Neuron (in vitro differentiated cells): ENCODE data around the gene STK32B.

Experiments used
- H2AFZ ChIP-seq: one replicate; pipeline ENCODE4 v1.6.1; 2013; ENCODE audit warnings: low read depth, mild to moderate bottlenecking, inconsistent platforms, low read length, moderate library complexity
- H3K27me3 ChIP-seq: one replicate; pipeline ENCODE4 v1.6.1; 2013; ENCODE audit warnings: low read length; ENCODE audit not compliant: insufficient read depth
- H3K36me3 ChIP-seq: one replicate; pipeline ENCODE4 v1.6.1; 2013; ENCODE audit warnings: low read length; ENCODE audit not compliant: insufficient read depth
- H3K4me1 ChIP-seq: one replicate; pipeline ENCODE4 v1.6.1; 2013; ENCODE audit warnings: low read length; ENCODE audit not compliant: insufficient read depth
- H3K4me3 ChIP-seq: 2 replicates; pipeline ENCODE4 v1.5.1; 2013; ENCODE audit warnings: mild to moderate bottlenecking, low read length, moderate library complexity
- H3K9me3 ChIP-seq: one replicate; pipeline ENCODE4 v1.6.1; 2013; ENCODE audit warnings: low read length

Gene STK32B

GRCh38 chr4:5386921-5387320 is 335.6 kb downstream of the STK32B start:
- Histone ChIP-seq H3K4me1 (no peaks in the 10 kb centered on the region), H3K36me3 (no peaks in the 10 kb centered on the region), H3K9me3 (no peaks in the 10 kb centered on the region), H3K4me3 (no peak overlapping the region), H3K27me3 (peaks cover 4% of the 10 kb centered on the region), H2AFZ (no peak overlapping the region)

DNA sequence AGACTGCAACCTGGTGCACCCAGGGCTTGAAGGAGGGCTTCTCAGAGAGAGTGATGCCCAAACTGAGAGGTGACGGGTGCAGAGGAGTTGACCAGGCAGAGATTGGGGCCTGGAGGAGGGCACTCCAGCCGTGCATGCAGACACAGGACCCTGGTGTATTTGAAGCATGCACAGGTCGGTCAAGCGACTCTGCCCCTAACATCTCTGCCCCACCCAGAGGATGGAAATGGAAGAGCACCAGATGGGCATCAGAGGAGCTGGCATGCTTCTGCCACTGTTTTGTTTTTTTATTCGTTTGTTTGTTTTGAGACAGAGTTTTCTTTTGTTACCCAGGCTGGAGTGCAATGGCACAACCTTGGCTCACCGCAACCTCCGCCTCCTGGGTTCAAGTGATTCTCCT is 336.2 kb downstream of the STK32B start:
- Histone ChIP-seq H3K4me1 (no peaks in the 10 kb centered on the region), H3K36me3 (no peaks in the 10 kb centered on the region), H3K27me3 (peaks cover 4% of the 10 kb centered on the region), H2AFZ (no peak overlapping the region), H3K4me3 (no peak overlapping the region), H3K9me3 (no peaks in the 10 kb centered on the region)

- no peak overlapping the region for H2AFZ ChIP-seq
- H3K9me3 ChIP-seq = no peaks in the 10 kb centered on the region
- peaks cover 4% of the 10 kb centered on the region for H3K27me3 ChIP-seq
- no peaks in the 10 kb centered on the region for H3K4me1 ChIP-seq
- no peaks in the 10 kb centered on the region for H3K36me3 ChIP-seq
- no peak overlapping the region for H3K4me3 ChIP-seq
Measured at GRCh38 chr4:5389756-5390310, 338.6 kb downstream of the STK32B start.

DNA sequence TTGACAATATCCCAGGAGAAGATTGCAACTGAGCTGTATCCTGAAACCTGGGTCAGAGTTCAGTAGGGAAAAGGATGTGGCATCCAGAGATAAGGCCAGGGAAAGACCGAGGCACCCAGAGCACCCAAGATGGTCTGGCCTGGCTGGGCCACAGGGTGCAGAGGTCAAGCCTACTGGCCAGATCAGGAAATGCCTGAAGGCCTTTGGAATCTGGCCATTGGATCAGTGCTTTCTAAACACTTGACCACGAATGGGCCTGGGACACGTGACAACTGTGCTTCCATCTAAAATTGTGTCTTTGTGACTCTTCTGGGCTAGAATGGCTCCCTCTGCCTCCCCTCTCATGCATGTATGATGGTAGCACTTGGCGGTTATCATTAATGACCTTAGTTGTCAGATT is 340.2 kb downstream of the STK32B start:
- no peak overlapping the region for H3K4me3 ChIP-seq

GRCh38 chr4:5393911-5394513 is 342.7 kb downstream of the STK32B start:
- no peak overlapping the region for H2AFZ ChIP-seq
- H3K4me3 ChIP-seq = no peak overlapping the region
- peaks cover 4% of the 10 kb centered on the region for H3K27me3 ChIP-seq
- no peaks in the 10 kb centered on the region for H3K9me3 ChIP-seq
- peaks cover 1% of the 10 kb centered on the region for H3K4me1 ChIP-seq
- no peaks in the 10 kb centered on the region for H3K36me3 ChIP-seq

More for the DNA sequence above, 340.2 kb downstream of the STK32B start:
- H3K9me3 ChIP-seq = no peaks in the 10 kb centered on the region
- H2AFZ ChIP-seq = no peak overlapping the region
- H3K27me3 ChIP-seq = peaks cover 4% of the 10 kb centered on the region
- H3K36me3 ChIP-seq = no peaks in the 10 kb centered on the region
- no peaks in the 10 kb centered on the region for H3K4me1 ChIP-seq

DNA sequence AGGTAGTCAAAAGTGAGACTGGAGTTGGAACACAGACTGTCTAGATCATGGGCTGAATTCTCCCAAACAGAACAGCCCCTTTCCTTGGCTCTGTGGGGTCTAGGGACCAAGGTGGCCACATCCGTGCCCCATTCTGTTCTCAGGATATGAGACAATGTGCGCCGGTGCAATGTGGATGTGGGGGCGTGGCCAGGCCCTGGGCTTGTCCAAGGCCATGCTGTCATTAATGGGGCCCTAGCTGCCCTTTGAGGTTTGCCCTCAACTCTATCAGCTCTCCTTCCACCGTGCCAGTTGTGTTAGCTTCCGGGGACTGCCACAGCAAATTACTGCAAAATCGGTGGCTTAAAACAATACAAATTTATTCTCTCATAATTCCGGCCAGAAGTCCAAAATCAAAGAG is 344.5 kb downstream of the STK32B start:
- Histone ChIP-seq H3K36me3 (no peaks in the 10 kb centered on the region), H3K4me1 (peaks cover 1% of the 10 kb centered on the region), H3K4me3 (no peak overlapping the region), H2AFZ (no peak overlapping the region), H3K9me3 (no peaks in the 10 kb centered on the region), H3K27me3 (no peaks in the 10 kb centered on the region)

- Histone ChIP-seq H3K36me3 (no peaks in the 10 kb centered on the region), H3K4me3 (no peak overlapping the region), H3K4me1 (peaks cover 1% of the 10 kb centered on the region), H2AFZ (no peak overlapping the region), H3K27me3 (no peaks in the 10 kb centered on the region), H3K9me3 (no peaks in the 10 kb centered on the region)
Measured at GRCh38 chr4:5398056-5398455, 346.8 kb downstream of the STK32B start.

GRCh38 chr4:5399124-5399523 is 347.8 kb downstream of the STK32B start:
- no peaks in the 10 kb centered on the region for H3K27me3 ChIP-seq
- H3K9me3 ChIP-seq = no peaks in the 10 kb centered on the region
- H2AFZ ChIP-seq = no peak overlapping the region
- H3K4me1 ChIP-seq = peaks cover 1% of the 10 kb centered on the region
- H3K4me3 ChIP-seq = no peak overlapping the region
- no peaks in the 10 kb centered on the region for H3K36me3 ChIP-seq

DNA sequence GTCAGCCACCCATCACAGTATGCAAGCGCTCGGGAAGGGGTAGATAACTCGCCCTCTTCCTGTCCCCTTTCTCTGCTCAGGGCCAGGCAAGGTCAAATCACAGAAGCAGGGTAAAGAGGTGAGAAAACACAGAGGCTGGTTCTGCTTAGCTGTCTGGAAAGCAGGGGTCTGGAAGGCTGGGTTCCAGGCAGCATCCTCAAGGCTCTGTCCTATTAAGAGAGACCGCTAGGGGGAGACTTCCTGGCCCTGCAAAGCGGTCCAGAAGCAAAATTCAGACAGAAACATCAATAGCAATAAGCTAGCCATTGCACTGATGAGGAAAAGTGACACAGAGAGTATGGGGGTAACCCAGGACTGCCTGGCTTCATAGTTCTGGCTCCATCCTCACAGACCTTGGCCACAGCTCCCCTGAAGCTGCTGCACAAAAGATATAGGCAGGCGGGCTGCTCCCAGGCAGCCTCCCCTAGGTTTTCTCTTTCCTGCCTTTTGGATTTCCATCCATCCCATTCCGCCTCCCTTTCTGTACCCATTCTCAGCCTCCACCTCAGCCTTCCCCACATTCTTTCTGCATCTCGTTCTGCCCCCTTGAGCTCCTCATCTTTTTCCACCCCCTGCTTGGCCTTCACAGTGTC is 348.6 kb downstream of the STK32B start:
- no peaks in the 10 kb centered on the region for H3K9me3 ChIP-seq
- no peaks in the 10 kb centered on the region for H3K27me3 ChIP-seq
- H3K36me3 ChIP-seq = no peaks in the 10 kb centered on the region
- no peak overlapping the region for H2AFZ ChIP-seq
- no peak overlapping the region for H3K4me3 ChIP-seq
- peaks cover 1% of the 10 kb centered on the region for H3K4me1 ChIP-seq

DNA sequence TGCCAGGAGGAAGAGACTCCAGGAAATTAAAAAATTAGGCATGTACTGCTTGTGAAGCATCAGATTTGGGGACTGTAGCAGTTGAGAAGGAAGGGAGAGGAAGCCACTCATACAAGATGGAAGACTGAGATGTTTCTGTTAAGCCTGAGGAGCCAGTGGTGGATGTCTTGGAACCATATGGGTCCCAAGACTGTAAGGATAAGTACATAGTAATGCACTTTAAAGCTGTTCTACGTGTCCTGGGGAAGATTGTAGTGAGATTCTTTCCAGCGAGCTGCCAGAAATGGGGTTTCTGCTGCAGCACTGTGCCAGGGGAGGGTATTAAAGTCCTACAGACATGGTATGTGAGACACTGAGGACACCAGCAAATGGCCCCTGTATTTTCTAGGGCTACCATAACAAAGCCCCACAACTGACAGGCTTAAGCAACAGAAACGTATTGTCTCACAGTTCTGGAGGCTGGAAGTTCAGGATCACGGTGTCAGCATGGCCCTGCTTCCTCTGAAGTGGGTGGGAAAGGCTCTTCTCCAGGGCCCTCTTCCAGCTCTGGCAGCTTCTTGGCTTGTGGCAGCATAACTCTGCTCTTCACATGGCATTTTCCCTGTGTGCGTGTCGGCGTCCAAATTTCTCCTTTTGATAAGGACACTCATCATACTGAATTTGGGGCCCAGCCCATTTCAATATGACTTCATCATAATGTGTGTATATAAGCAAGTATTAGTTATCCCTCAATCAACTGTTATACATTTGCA is 352.6 kb downstream of the STK32B start:
- Histone ChIP-seq H2AFZ (no peak overlapping the region), H3K4me3 (no peak overlapping the region), H3K36me3 (no peaks in the 10 kb centered on the region), H3K27me3 (no peaks in the 10 kb centered on the region), H3K9me3 (no peaks in the 10 kb centered on the region), H3K4me1 (no peaks in the 10 kb centered on the region)

DNA sequence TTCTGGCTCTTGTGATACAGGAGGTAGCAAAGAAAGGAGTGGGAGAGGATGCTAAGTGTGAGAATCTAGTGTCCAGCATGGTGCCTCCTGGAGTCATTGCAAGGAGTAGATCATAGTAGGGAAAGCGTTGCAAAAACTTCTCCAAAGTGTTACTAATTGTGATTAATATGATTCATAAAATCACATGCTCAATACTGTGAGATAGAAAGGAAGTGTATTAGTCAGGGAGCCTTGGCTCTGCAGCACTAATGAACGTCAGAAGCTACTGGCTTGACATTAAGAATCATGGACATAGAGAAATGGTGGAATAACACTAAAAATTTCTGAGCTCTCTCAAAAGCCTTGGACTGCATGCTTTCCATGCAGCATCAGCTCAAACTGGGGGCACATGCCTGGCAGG is 358.0 kb downstream of the STK32B start:
- no peaks in the 10 kb centered on the region for H3K36me3 ChIP-seq
- H3K27me3 ChIP-seq = no peaks in the 10 kb centered on the region
- no peaks in the 10 kb centered on the region for H3K4me1 ChIP-seq
- H3K9me3 ChIP-seq = no peaks in the 10 kb centered on the region
- no peak overlapping the region for H2AFZ ChIP-seq
- H3K4me3 ChIP-seq = no peak overlapping the region

DNA sequence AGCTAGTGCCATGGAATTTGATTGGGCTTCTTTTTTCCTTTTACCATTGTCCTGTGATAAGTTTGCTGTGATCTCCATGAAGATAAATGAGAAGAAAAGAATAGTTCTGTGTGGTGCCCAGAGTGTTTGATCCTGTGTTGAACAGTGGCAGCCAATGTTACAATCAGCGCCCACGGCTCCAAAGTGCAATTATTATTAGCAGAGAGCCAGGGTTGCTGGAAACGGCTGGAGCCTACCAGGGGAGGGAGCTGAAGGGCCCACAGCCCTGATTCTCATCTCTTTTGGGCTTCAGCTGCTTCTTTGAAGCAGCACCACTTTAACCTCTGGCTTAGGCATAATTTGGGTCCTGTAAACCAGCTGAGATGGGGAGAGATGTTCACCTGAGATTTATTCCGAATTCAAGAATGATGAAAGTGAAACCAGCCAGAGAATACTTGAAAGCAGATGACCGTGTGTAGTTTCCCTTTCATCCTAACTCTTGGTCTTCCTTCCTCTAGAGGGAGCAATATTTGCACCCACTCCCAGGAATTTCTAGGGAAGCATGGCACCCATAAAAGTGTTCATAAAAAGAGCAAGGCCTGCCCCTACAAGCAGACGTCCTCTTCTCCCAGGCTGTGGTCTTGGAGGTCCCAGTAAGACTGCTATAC is 358.8 kb downstream of the STK32B start:
- Histone ChIP-seq H3K4me3 (no peak overlapping the region), H3K27me3 (no peaks in the 10 kb centered on the region), H3K4me1 (no peaks in the 10 kb centered on the region), H3K36me3 (no peaks in the 10 kb centered on the region), H2AFZ (no peak overlapping the region), H3K9me3 (no peaks in the 10 kb centered on the region)

DNA sequence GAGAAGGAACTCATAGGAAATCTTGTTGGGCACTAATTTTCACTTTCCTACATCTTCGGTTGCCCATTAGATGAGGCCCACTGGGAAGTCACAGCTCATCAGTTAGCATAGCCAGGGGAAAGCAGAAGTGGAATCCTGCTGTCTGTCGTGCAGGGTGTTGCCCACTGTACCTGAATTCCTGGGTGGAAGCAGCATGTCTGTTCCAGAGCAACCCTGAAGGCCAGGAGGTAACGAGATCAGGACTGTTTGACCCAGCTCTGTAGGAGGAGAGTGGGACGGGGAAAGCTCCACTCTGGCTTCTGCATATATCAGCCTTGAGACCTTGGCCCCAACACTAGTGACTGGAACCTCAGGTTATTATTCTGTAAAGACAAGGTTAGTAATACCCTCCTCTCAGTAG is 361.0 kb downstream of the STK32B start:
- Histone ChIP-seq H3K27me3 (peaks cover 2% of the 10 kb centered on the region), H3K4me1 (no peaks in the 10 kb centered on the region)

More for the DNA sequence above, 361.0 kb downstream of the STK32B start:
- H3K9me3 ChIP-seq = no peaks in the 10 kb centered on the region
- H3K36me3 ChIP-seq = no peaks in the 10 kb centered on the region
- no peak overlapping the region for H3K4me3 ChIP-seq
- no peak overlapping the region for H2AFZ ChIP-seq
